HG03196 (cell line): Measurements from ENCODE around the gene ZG16B.

Experiments used
- ATAC-seq: cut with Tn5 transposase; IDR thresholded peaks from one replicate; pipeline ENCODE4 v1.9.1; 2021; ENCODE audit not compliant: unreplicated experiment

Gene ZG16B

DNA sequence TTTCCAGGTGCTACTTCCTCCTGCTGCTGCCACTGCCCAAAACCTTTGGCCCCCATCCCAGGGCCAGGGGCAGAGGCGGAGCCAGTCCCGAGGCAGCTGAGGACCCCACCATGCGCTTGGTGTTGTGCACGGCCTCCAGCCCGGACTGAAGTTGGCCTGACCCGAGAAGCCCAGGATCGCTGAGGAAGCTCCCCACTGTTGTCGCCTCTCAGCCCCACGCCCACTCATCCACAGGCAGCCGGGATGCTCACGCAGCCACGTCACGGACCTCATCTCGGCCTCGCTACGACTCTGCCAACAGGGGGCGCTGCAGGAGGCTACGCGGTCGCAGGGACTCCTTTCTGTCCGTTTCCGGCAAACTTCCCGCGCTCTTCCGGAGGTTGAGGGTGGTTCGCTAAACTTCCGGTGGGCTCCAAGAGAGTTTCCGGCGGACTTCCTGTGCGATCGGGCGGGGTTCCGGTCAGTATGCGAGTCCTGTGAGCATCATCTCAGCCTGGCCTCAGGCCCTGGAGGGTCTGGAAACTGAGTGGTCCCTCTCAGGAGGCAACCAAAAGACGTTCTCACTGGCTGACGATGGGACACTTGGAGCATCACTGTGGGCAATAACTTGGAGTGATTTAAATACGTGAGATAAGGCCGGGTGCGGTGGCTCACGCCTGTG, 12.4 kb downstream of the ZG16B start:
- ATAC-seq, result no peak

- no peak for ATAC-seq
These were observed 13.4 kb downstream of the ZG16B start for GRCh38 chr16:2843526-2843925.

DNA sequence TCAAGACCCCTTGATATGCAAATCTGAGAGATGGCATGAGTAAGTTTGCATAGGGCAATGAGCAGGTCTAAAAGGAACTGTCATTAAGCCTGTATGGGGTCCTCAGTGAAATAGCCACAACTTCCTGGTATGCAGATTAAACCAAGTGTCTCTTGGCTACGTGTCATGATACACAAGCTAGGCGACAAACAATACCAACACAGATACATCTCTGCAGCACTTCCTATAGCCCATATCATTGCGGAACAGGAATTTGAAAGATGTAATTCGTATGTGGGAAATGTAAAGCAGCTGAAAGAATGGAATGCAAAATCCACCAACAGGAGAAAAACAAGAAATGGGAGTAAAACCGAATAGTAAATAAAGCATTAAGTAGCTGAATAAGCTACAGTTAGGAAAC, 15.0 kb downstream of the ZG16B start:
- ATAC-seq, result no peak

- ATAC-seq, result no peak
These were observed 16.6 kb downstream of the ZG16B start for GRCh38 chr16:2846511-2847310.

DNA sequence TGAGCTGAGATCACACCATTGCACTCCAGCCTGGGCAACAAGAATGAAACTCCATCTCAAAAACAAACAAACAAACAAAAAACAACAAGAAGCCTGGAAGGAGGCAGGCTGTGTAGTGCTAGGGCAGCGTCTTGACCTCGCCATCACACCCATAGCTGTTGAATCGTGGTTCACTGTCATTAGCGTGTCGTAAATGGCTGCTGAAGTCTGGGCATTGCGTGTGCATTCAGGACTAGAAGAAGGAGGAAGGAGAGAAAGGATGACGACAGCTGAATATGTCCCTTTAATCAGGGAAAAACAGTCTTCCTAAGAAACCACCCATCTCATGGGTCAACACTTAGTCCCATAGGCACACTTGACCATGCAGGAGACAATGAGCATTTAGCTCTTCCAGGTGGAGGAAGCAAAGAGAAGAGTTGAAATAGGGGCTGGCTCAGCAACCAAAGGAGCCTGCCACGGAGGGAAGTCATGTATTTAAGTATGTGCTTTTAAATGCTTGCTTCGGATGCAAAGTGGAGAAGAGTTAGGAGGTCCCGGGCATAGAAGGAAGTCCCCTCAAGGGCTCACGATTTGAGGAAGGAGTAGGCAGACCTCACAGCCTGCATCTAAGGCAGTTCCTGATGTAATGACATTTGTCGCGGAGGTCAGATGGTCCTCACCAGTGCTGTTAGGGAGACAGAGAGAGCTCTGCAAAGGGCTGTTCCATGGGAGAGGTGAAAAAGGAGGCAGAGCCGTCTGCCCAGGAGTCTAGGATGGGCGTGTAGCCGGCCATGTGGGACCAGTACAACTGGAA, 19.0 kb downstream of the ZG16B start:
- ATAC-seq, result no peak

DNA sequence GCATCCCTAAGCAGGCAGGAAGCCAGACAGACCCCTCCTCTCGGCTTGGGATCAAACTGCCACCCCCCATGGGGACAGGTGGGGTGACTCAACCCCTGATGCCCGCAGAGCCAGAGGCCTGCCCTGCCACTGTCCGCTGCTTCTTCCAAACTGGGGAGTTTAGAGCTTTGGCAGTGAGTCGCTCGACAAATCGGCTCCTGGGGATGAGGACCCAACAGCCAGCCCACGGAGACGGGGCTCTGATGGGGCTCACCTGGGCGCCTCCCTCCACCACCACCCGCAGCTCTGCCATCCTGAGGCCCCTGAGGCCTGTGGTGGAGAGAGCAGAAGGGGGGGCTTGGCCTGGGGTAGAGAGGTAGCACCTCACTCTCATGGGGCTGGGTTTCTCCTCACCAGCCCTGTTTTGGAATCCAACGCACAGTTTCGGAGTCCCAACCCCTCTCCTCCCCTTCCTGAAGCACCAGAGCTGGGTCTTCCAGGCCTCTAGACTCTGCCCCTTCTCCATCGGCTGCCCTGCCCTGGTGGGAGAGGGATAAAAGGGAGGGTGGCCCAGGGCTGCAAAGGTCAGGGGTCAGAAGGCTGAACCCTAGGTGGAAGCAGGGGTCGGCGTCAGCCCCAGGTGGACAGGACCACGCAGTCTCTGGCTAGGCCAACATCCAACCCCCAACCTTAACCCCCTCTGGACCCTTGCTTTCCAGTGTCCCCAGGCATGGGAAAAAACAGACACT, 22.1 kb downstream of the ZG16B start:
- no peak for ATAC-seq

DNA sequence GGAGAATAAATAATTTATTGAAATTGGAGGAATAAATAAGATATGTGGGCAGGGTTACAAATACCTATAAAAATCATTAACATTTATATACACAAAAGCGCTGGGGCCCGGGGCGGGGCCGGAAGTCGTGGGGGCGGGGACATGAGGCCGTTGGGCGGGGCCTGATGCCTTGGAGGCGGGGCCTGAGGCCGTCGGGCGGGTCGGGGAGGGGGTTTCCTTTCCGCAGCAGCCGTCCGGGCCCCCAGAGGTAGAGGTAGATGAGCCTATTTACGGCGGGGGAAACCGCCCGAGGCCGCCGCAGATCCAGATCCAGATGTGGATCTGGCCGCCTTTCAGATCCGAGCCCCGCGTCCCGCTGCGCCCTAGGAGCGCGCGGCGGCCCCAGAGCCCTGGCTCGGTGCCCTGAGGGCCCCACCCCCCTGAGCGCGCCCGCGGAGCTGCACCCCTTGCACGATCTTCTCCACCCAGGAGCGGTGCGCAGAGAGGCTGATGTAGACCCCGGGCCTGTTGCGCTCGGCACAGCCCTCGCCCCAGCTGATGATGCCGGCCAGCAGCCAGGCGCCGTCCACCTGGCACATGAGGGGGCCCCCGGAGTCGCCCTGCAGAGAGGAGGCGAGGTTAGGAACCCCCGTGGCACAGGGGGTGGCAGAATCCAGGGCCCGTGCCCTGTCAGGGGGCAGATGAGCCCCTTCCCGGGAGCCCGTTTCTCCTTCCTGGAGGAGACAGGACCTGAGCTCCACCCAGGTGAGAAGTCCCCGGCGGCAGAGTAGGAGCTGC, 22.8 kb downstream of the ZG16B start:
- no peak for ATAC-seq

- ATAC-seq, result no peak
These were observed 23.5 kb downstream of the ZG16B start for GRCh38 chr16:2853531-2854073.

- no peak for ATAC-seq
These were observed 24.7 kb downstream of the ZG16B start for GRCh38 chr16:2854700-2855309.

DNA sequence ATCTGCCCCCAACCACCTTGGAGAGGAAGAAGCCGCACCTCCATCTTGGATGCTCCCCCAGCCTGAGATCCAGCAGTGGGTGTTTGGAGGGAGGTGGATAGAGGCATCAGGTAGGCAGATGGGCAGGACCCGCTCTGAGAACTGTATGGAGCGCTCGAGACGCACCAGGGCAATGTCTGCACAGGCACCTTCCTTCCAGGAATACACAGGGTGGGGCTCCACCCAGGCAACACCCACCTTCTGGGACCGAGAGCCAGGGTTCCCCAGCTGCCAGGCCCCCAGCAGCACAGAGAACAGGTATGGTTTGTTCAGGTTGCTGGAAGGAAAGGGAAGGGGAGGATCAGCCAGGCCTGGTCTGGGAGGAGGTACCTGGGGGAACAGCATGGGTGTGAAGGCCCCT, 25.4 kb downstream of the ZG16B start:
- no peak for ATAC-seq

GRCh38 chr16:2856061-2856670, 26.1 kb downstream of the ZG16B start:
- ATAC-seq, result no peak

- no peak for ATAC-seq
These were observed 26.8 kb downstream of the ZG16B start for GRCh38 chr16:2856686-2857450.

DNA sequence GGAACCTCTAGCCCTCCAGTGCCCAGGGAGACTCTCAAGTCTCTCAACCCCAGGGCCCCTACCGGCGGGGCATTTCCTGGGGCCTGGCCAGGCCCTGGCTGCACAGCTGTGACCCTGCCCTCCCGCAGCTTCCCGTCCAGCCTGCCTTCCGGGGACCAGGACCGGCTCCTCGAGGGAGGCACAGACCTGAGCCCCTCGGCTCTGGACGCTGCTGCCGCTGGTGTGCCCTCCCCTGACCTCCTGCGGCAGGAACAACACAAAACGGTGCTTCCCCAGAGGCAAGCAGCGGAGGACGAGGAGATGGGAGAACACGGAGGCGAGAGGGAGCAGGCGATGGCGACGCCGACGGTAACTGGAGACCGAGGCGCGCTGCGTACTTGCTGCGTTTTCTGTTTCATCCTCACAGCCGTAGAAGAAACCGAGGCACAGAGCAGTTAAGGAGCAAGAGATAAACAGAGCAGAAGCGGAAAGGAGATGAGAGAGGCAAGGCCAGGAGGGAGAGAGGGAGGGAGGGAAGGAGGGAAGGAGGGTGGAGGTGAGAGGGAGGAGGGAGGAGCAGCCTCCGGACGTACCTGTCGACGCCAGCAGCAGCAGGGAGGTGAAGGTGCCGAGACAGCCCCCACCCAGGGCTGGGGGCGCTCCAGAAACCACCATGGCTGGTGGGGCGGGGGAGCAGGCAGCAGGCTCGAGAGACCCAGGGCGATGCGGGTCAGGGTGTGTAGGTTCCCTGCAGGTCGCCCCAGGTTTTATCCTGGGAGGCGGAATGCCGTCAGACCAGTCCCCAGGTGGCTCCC, 27.5 kb downstream of the ZG16B start, which contains the start of gene PRSS22:
Gene PRSS22, minus strand, starts transcription at position 720 of the 794 bp plus-strand sequence. Its CDS starts 66 bp downstream, at position 654.
- ATAC-seq, result no peak

- ATAC-seq, result no peak
These were observed 28.3 kb downstream of the ZG16B start for GRCh38 chr16:2858245-2859025.

- ATAC-seq, result no peak
These were observed 29.7 kb downstream of the ZG16B start for GRCh38 chr16:2859686-2860265.

DNA sequence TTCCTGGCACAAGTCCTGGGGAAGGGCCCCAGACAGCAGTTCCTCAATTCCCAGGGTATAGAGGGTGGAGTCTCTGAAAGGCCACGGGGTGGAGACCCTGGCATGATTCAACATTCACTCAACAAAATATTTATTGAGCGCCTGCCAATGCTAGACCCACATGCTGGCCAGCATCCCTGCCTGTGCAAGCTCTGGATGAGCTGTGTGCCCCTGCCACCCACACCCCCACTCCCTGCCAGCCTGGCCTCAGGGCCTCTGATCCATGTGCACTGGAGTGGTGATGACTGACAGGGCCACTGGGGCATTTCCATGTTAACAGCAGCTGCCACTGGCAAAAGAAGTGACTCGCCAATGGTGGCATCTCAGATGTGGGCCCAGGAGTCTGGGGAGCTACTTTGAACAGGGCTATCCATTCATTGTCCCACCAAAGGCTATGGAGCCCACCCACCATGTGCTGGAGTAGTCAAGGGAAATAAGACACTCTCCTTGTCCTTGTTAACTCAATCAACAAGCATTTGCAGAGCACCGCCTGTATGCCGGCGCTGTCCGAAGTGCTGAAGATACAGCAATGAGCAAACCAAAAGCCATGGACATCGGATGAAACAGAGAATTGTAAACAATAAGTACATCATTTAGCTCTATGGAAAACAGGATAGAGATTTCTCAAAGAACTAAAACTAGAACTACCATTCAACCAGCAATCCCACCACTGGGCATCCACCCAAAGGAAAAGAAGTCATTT, 30.9 kb downstream of the ZG16B start:
- ATAC-seq, result no peak
